Pancreas (tissue), 10 donors: Measurements from ENCODE around the gene OVAAL. TPM values are rescaled to one million over a fixed set of nuclear protein-coding genes. Genes with fewer than 3 reads are reported as not detected.
A peak's percentile ranks its signal among the peaks of the same experiment; 100 is the strongest.

Source experiments
- ATAC-seq, 4 donors: fragments of 200-7000 bp; cut with Tn5 transposase; one replicate each; pipeline versions ENCODE4 v1.8.0 to v1.9.1; 2020; ENCODE audit warnings: mild to moderate bottlenecking in 4 of 4, moderate library complexity in 4 of 4
- DNase-seq, 6 donors: peaks; one replicate each; pipeline ENCODE4 v3.0.0-alpha.2; 2020
- FAIRE-seq: peaks from 2 replicates; lab custom pipeline; 2012; peaks lifted over from hg19 to GRCh38; lab: Jason Lieb, UNC
- H3K27ac ChIP-seq, 4 donors: fragments of 200-600 bp; sonication (generic); 1 replicate in 3 of 4; 2 replicates in 1 of 4; pipeline versions ENCODE4 v1.5.0 to v1.8.0; 2020
- H3K27me3 ChIP-seq, 4 donors: fragments of 200-600 bp; one replicate each; pipeline ENCODE4 v1.8.0; 2021
- H3K36me3 ChIP-seq, 3 donors: fragments of 200-600 bp; sonication (generic) in 1 of 3; one replicate each; pipeline versions ENCODE4 v1.5.0 to v1.8.0; 2020 to 2021
- H3K4me1 ChIP-seq, 3 donors: fragments of 200-600 bp; one replicate each; pipeline ENCODE4 v1.8.0; 2021
- H3K4me3 ChIP-seq, 4 donors: fragments of 200-600 bp; sonication (generic) in 2 of 4; one replicate each; pipeline versions ENCODE4 v1.5.0 to v1.8.0; 2020 to 2021
- H3K9me3 ChIP-seq, 4 donors: fragments of 200-600 bp; one replicate each; pipeline ENCODE4 v1.8.0; 2021
- CTCF ChIP-seq, 4 donors: fragments of 200-600 bp; sonication (generic) in 3 of 4; IDR thresholded peaks; one replicate each; pipeline versions ENCODE4 v1.5.0 to v1.8.0; 2021; ENCODE audit warnings: antibody characterized with exemption in 4 of 4
- WGBS, 2 donors: extraction: QIAGEN DNeasy Blood & Tissue Kit; methylation state at CpG; one replicate each; pipeline ENCODE4 v1.1.7; 2013; 5-methylcytosine and 5-hydroxymethylcytosine counted together
- intact Hi-C, 3 donors: fragments of 100-400 bp; cut with DNase I; formaldehyde crosslinking; loops; one replicate each; pipeline versions ENCODE4 v1.11.1 to v1.14.2; 2022
- polyA plus RNA-seq, 2 donors: library from polyadenylated mRNA; stranded (reverse); fragments of 200-250 nt; gene quantifications; one replicate each; pipeline ENCODE4 v1.2.3, GENCODE V29; 2013
- total RNA-seq, 6 donors: library from RNA; stranded (reverse); fragmentation: NEBNext Ultra II Directional in 4 of 6; extraction: Animal tissue kit (Norgen Biotek cat#: 25700) in 4 of 6; gene quantifications; one replicate each; pipeline versions ENCODE4 v1.2.1 to v1.2.4, GENCODE V29; 2021 to 2023
- donor health status: healthy with polysubstance abuse.
- donor health status: DM: no; HTN: no; CAD: no; lungs with moderate emphysema.
- donor health status: DM: no; HTN: no; CAD: no.
- donor health status: control.
- donor health status: control.
- donor health status: Bipolar disorder and iron deficiency.
- donor health status: DM: yes; HTN: yes; CAD: no.
- donor health status: DM: no; HTN: no; CAD: no.
- donor health status: DM: no; HTN: no; CAD: no.
- donor health status: DM: yes; HTN: yes; CAD: no.

The OVAAL gene
- total and polyA plus RNA-seq, 8 donors: not detected

- Histone ChIP-seq H3K9me3 (no peaks in the 10 kb centered on the region), H3K27me3 (no peaks in the 10 kb centered on the region), H3K4me3 (no peak overlapping the region), H3K4me1 (peaks cover 3 to 16% (median 14%) of the 10 kb centered on the region in 3 donors), H3K27ac (no peak overlapping the region), H3K36me3 (no peaks in the 10 kb centered on the region)
- ATAC-seq (no peak), FAIRE-seq (no peak), DNase-seq (no peak)
- no peak for TF ChIP-seq CTCF (IDR thresholded peaks at IDR 0.05)
- WGBS, 2 donors: 68 to 69% methylated on average over 7 of the region's 7 CpGs
- intact Hi-C loops: loop anchor here in 2 of 3 donors (5.0 to 10.0 kb wide), 2 partner anchors 330 to 337 kb away; no protein-coding TSS in a partner anchor
Measured at GRCh38 chr1:180524915-180525714, 33.6 kb upstream of the OVAAL start.

GRCh38 chr1:180525715-180526039 is 33.1 kb upstream of the OVAAL start:
- Histone ChIP-seq H3K36me3 (no peaks in the 10 kb centered on the region), H3K4me3 (no peak overlapping the region), H3K4me1 (peaks cover 3 to 16% (median 14%) of the 10 kb centered on the region in 3 donors), H3K27me3 (no peaks in the 10 kb centered on the region), H3K27ac (no peak overlapping the region), H3K9me3 (no peaks in the 10 kb centered on the region)
- DNase-seq: no peak
- WGBS, 2 donors: 55 to 59% methylated on average over 2 of the region's 2 CpGs
- no peak for FAIRE-seq
- intact Hi-C loops: loop anchor here in 1 of 3 donors (10.0 kb wide), 1 partner anchor 329 kb away; no protein-coding TSS in a partner anchor
- TF ChIP-seq CTCF (IDR thresholded peaks at IDR 0.05): no peak
- ATAC-seq: no peak

- 46 to 49% methylated on average over 5 of the region's 5 CpGs for WGBS, 2 donors
- no peaks in the 10 kb centered on the region for H3K36me3 ChIP-seq
- no peak overlapping the region for H3K4me3 ChIP-seq
- TF ChIP-seq CTCF (IDR thresholded peaks at IDR 0.05): no peak
- no peaks in the 10 kb centered on the region for H3K27me3 ChIP-seq
- intact Hi-C loops: loop anchor here in 1 of 3 donors (10.0 kb wide), 1 partner anchor 328 kb away; no protein-coding TSS in a partner anchor
- H3K9me3 ChIP-seq: no peaks in the 10 kb centered on the region
- DNase-seq (no peak), ATAC-seq (peak in 2 of 4 donors; percentile 33 to 61), FAIRE-seq (no peak)
- no peak overlapping the region for H3K27ac ChIP-seq
- peaks cover 0 to 6% (median 5%) of the 10 kb centered on the region in 3 donors for H3K4me1 ChIP-seq
Measured at GRCh38 chr1:180527101-180527669, 31.6 kb upstream of the OVAAL start.

DNA sequence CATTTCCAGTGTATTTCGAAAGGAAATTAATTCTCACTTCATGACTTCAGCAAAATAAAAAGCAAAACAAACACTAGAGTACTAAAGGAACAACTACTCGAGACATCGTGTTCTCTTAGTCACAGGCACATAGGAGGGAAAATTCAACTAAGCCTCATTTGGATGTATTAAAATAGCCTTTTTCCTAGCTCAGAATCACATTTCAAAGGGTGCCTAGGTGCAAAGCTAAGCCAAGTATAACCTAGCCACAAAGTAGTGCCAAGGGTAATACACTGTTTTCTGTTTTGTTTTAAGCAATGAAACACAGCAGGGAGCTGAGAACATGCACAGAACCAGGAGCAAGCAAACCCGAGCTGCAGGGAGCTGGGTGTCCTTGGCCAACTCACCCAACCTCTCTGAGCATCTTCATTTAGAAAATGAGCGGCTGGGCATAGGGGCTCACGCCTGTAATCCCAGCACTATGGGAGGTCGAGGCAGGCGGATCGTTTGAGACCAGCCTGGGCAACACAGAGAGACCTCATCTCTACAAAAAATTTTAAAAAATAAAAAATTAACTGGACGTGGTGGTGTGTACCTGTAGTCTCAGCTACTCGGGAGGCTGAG is 29.8 kb upstream of the OVAAL start:
- Histone ChIP-seq H3K36me3 (no peaks in the 10 kb centered on the region), H3K9me3 (no peaks in the 10 kb centered on the region), H3K4me3 (no peak overlapping the region), H3K27me3 (no peaks in the 10 kb centered on the region), H3K27ac (no peak overlapping the region), H3K4me1 (peaks cover 0 to 4% (median 3%) of the 10 kb centered on the region in 3 donors)
- TF ChIP-seq CTCF (IDR thresholded peaks at IDR 0.05): no peak
- DNase-seq (no peak), ATAC-seq (peak in 1 of 4 donors; percentile 9), FAIRE-seq (no peak)
- intact Hi-C loops: loop anchor here in 1 of 3 donors (10.0 kb wide), 1 partner anchor 326 kb away; no protein-coding TSS in a partner anchor
- WGBS, 2 donors: 84 to 86% methylated on average over 11 of the region's 11 CpGs
